Transverse colon (tissue), 4 donors: Measurements from ENCODE around the gene EXT2. TPM values are rescaled to one million over a fixed set of nuclear protein-coding genes. Genes with fewer than 3 reads are reported as not detected.

Experiments
- DNase-seq: peaks from one replicate; pipeline ENCODE4 v3.0.0-alpha.2; 2019
- H3K27ac ChIP-seq, 4 donors: fragments of 200-600 bp; sonication (generic); 2 replicates each; pipeline ENCODE4 v1.5.1; 2016 to 2018; ENCODE audit warnings: inconsistent platforms in 4 of 4
- H3K27me3 ChIP-seq: fragments of 200-600 bp; sonication (generic); 2 replicates; pipeline ENCODE4 v1.5.1; 2017; ENCODE audit warnings: inconsistent platforms
- H3K36me3 ChIP-seq, 4 donors: fragments of 200-600 bp; sonication (generic); 2 replicates each; pipeline ENCODE4 v1.5.1; 2017 to 2019; ENCODE audit warnings: inconsistent platforms in 4 of 4
- H3K4me1 ChIP-seq, 4 donors: fragments of 200-600 bp; sonication (generic); 2 replicates each; pipeline ENCODE4 v1.5.1; 2017 to 2020; ENCODE audit warnings: inconsistent platforms in 4 of 4
- H3K4me3 ChIP-seq, 4 donors: fragments of 200-600 bp; sonication (generic); 1 replicate in 1 of 4; 2 replicates in 3 of 4; pipeline versions ENCODE4 v1.5.1 to v1.6.1; 2017 to 2019; ENCODE audit warnings: inconsistent platforms in 4 of 4
- H3K9me3 ChIP-seq, 2 donors: fragments of 200-600 bp; sonication (generic); 2 replicates each; pipeline ENCODE4 v1.5.1; 2017 to 2019; ENCODE audit warnings: inconsistent platforms in 2 of 2
- CTCF ChIP-seq, 5 experiments: fragments of 200-600 bp in 3 of 5; fragments of 450-650 bp in 2 of 5; sonication (generic) in 3 of 5; IDR thresholded peaks; 1 replicate in 2 of 5; 2 replicates in 3 of 5; pipeline ENCODE4 v1.5.1; 2016 to 2017; ENCODE audit warnings: antibody characterized with exemption in 5 of 5, inconsistent platforms in 3 of 5, mild to moderate bottlenecking in 2 of 5, moderate library complexity in 1 of 5
- EP300 ChIP-seq: sonication (generic); formaldehyde crosslinking; IDR thresholded peaks from one replicate; pipeline ENCODE4 v1.6.1; 2017; ENCODE audit warnings: antibody characterized with exemption, low read depth
- POLR2A ChIP-seq: fragments of 450-650 bp; IDR thresholded peaks from one replicate; pipeline ENCODE4 v1.6.1; 2016; ENCODE audit warnings: antibody characterized with exemption, mild to moderate bottlenecking, moderate library complexity
- POLR2AphosphoS5 ChIP-seq, 3 donors: sonication (generic); formaldehyde crosslinking; IDR thresholded peaks; one replicate each; pipeline ENCODE4 v1.6.1; 2016; ENCODE audit warnings: antibody characterized with exemption in 3 of 3
- WGBS, 2 donors: methylation state at CpG; one replicate each; pipeline ENCODE4 v1.1.5; 2018; ENCODE audit warnings: low coverage in 1 of 2; 5-methylcytosine and 5-hydroxymethylcytosine counted together
- in situ Hi-C, 4 donors: fragments of 200-750 bp; cut with MboI; loops; one replicate each; pipeline versions ENCODE4 v1.15.0 to v1.15.1; 2017; ENCODE audit warnings: low sequenced_read_pairs in 3 of 4, low pct_ligation_motif_present in 1 of 4, low pct_unique_long_range_greater_than_20kb in 1 of 4
- intact Hi-C: fragments of 100-400 bp; cut with DNase I; formaldehyde crosslinking; loops from one replicate; pipeline ENCODE4 v1.15.1; 2023; ENCODE audit warnings: low total_unique reads
- total RNA-seq, 4 donors: library from RNA; depleted of rRNA; stranded (reverse); fragments of >200 nt; gene quantifications; one replicate each; pipeline ENCODE4 v1.1.0, GENCODE V29; 2016

The EXT2 gene
- total RNA-seq, 4 donors from 2014 or later, result 32.2 to 82.9 (median 59.6) TPM

GRCh38 chr11:44255406-44256071, 160.1 kb downstream of the EXT2 start:
- H3K27me3 ChIP-seq, result no peaks in the 10 kb centered on the region
- in situ Hi-C loops, result no loop called here
- H3K36me3 ChIP-seq, result no peaks in the 10 kb centered on the region
- no peak for DNase-seq
- peaks cover 12 to 16% of the 10 kb centered on the region in 2 donors for H3K9me3 ChIP-seq
- no peak overlapping the region for H3K27ac ChIP-seq
- intact Hi-C loops, result no loop called here
- no peak overlapping the region for H3K4me3 ChIP-seq
- 76 to 88% methylated on average over 6 of the region's 6 CpGs for WGBS, 2 donors
- TF ChIP-seq POLR2A (no peak), EP300 (no peak), POLR2AphosphoS5 (IDR thresholded peaks at IDR 0.05) (no peak), CTCF (IDR thresholded peaks at IDR 0.05) (no peak)
- H3K4me1 ChIP-seq, result no peaks in the 10 kb centered on the region

- Histone ChIP-seq H3K27ac (no peak overlapping the region), H3K4me3 (no peak overlapping the region), H3K9me3 (peaks cover 12 to 16% of the 10 kb centered on the region in 2 donors), H3K36me3 (no peaks in the 10 kb centered on the region), H3K4me1 (no peaks in the 10 kb centered on the region), H3K27me3 (no peaks in the 10 kb centered on the region)
- WGBS, 2 donors, result 63 to 86% methylated on average over 1 to 4 of the region's 4 CpGs
- in situ Hi-C loops (no loop called here), intact Hi-C loops (no loop called here)
- DNase-seq, result no peak
- no peak for TF ChIP-seq CTCF (IDR thresholded peaks at IDR 0.05)
- no peak for TF ChIP-seq POLR2A
Measured at GRCh38 chr11:44256673-44257291, 161.3 kb downstream of the EXT2 start.

GRCh38 chr11:44257338-44258189, 162.1 kb downstream of the EXT2 start:
- 85 to 91% methylated on average over 2 to 8 of the region's 8 CpGs for WGBS, 2 donors
- intact Hi-C loops, result no loop called here
- Histone ChIP-seq H3K27me3 (no peaks in the 10 kb centered on the region), H3K9me3 (peaks cover 6 to 10% of the 10 kb centered on the region in 2 donors), H3K36me3 (no peaks in the 10 kb centered on the region), H3K4me3 (no peak overlapping the region), H3K27ac (no peak overlapping the region), H3K4me1 (no peaks in the 10 kb centered on the region)
- no peak for DNase-seq
- in situ Hi-C loops, result no loop called here
- no peak for TF ChIP-seq EP300
- no peak for TF ChIP-seq CTCF (IDR thresholded peaks at IDR 0.05)
- TF ChIP-seq POLR2A, result no peak
- TF ChIP-seq POLR2AphosphoS5 (IDR thresholded peaks at IDR 0.05), result no peak

GRCh38 chr11:44258190-44258489, 162.7 kb downstream of the EXT2 start:
- no peaks in the 10 kb centered on the region for H3K36me3 ChIP-seq
- H3K4me3 ChIP-seq, result no peak overlapping the region
- TF ChIP-seq POLR2A (no peak), EP300 (no peak), POLR2AphosphoS5 (IDR thresholded peaks at IDR 0.05) (no peak), CTCF (IDR thresholded peaks at IDR 0.05) (no peak)
- DNase-seq, result no peak
- peaks cover 0 to 4% of the 10 kb centered on the region in 2 donors for H3K9me3 ChIP-seq
- no peaks in the 10 kb centered on the region for H3K27me3 ChIP-seq
- H3K4me1 ChIP-seq, result no peaks in the 10 kb centered on the region
- no peak overlapping the region for H3K27ac ChIP-seq
- in situ Hi-C loops (no loop called here), intact Hi-C loops (no loop called here)
- 67 to 76% methylated on average over 1 to 5 of the region's 5 CpGs for WGBS, 2 donors
